Motor neuron (in vitro differentiated cells): ENCODE data around the gene PYCARD. TPM values are rescaled to one million over a fixed set of nuclear protein-coding genes. Genes with fewer than 3 reads are reported as not detected.
"Not testable (repeated sequence)": the region's sequence is repeated elsewhere in the genome, so short reads cannot be mapped to it uniquely, and the experiment has no call there.

Experiments used
- ATAC-seq, 8 experiments: fragments of 200-7000 bp; cut with Tn5 transposase; replicated peaks in 6 of 8; 2 replicates each; pipeline ENCODE4 v1.8.0; 2021; ENCODE audit warnings: mild to moderate bottlenecking in 8 of 8, moderate library complexity in 8 of 8
- H3K27ac ChIP-seq, 2 donors: fragments of 250-450 bp; sonication (Bioruptor Pico); 2 replicates each; pipeline ENCODE4 v1.9.0; 2021; ENCODE audit warnings: antibody characterized with exemption in 2 of 2, mild to moderate bottlenecking in 2 of 2, moderate library complexity in 1 of 2
- H3K4me1 ChIP-seq, 2 donors: fragments of 250-450 bp; sonication (Bioruptor Pico); replicated peaks in 1 of 2; 2 replicates each; pipeline ENCODE4 v1.6.1; 2021; ENCODE audit warnings: antibody characterized with exemption in 2 of 2, mild to moderate bottlenecking in 2 of 2, moderate library complexity in 1 of 2
- H3K4me3 ChIP-seq, 5 donors: fragments of 250-450 bp; sonication (Bioruptor Pico); 2 replicates each; pipeline ENCODE4 v1.9.0; 2021; ENCODE audit warnings: antibody characterized with exemption in 5 of 5, mild to moderate bottlenecking in 5 of 5, moderate library complexity in 4 of 5
- WGBS, 10 experiments: fragments of 450-650 bp; shearing (Covaris generic); methylation state at CpG; one replicate each; pipeline ENCODE4 v1.0.0; 2022; 5-methylcytosine and 5-hydroxymethylcytosine counted together
- in situ Hi-C, 9 experiments: fragments of 400-800 bp; cut with MboI; loops; one replicate each; pipeline ENCODE4 v1.15.0; 2021; ENCODE audit warnings: low sequenced_read_pairs in 9 of 9, low pct_unique_long_range_greater_than_20kb in 2 of 9; ENCODE audit not compliant: unreplicated experiment in 9 of 9
- total RNA-seq, 8 experiments: library from RNA; unstranded; fragments of 300-600 nt; gene quantifications; 2 replicates each; pipeline versions ENCODE4 v1.2.3 to v1.2.4, GENCODE V29; 2022

Gene PYCARD
- total RNA-seq, 8 experiments from 2014 or later, result 0.43 to 45.6 (median 1.2) TPM

- in situ Hi-C loops, result no loop called here
- H3K27ac ChIP-seq, result no peak overlapping the region
- no peak overlapping the region for H3K4me3 ChIP-seq
- peaks cover 13 to 17% of the 10 kb centered on the region in 2 donors for H3K4me1 ChIP-seq
- ATAC-seq, result no peak
- 96 to 100% (median 100%) methylated on average over 2 to 12 of the region's 14 CpGs; no CpG with 5 or more reads in 5 of the 10 experiments for WGBS, 10 experiments
These were observed 17.7 kb downstream of the PYCARD start for GRCh38 chr16:31184888-31185287.

- 67 to 96% (median 91%) methylated on average over 2 to 9 of the region's 10 CpGs; no CpG with 5 or more reads in 2 of the 10 experiments for WGBS, 10 experiments
- ATAC-seq, result no peak
- Histone ChIP-seq H3K27ac (no peak overlapping the region), H3K4me1 (peaks cover 16 to 21% of the 10 kb centered on the region in 2 donors), H3K4me3 (no peak overlapping the region)
- in situ Hi-C loops, result no loop called here
These were observed 18.8 kb downstream of the PYCARD start for GRCh38 chr16:31183432-31184428.

- Histone ChIP-seq H3K27ac (no peak overlapping the region), H3K4me3 (peak overlapping the region; percentile 86 to 97 (median 92)), H3K4me1 (peaks cover 16 to 22% of the 10 kb centered on the region in 2 donors)
- peak in 2 of 8 experiments; percentile 3 to 4 for ATAC-seq
- in situ Hi-C loops, result no loop called here
- 0 to 70% (median 30%) methylated on average over 1 to 5 of the region's 7 CpGs; no CpG with 5 or more reads in 2 of the 10 experiments for WGBS, 10 experiments
These were observed 20.2 kb downstream of the PYCARD start for GRCh38 chr16:31182391-31182790.

- ATAC-seq, result peak in 4 of 8 experiments; percentile 0 to 8 (median 4)
- H3K4me3 ChIP-seq, result peak overlapping the region; percentile 86 to 97 (median 92)
- in situ Hi-C loops, result no loop called here
- peaks cover 16 to 22% of the 10 kb centered on the region in 2 donors for H3K4me1 ChIP-seq
- H3K27ac ChIP-seq, result peak overlapping the region; percentile 99
- 0 to 9% (median 2%) methylated on average over 1 to 17 of the region's 31 CpGs for WGBS, 10 experiments
These were observed 21.3 kb downstream of the PYCARD start for GRCh38 chr16:31181102-31181830.

GRCh38 chr16:31179747-31180459 is 22.7 kb downstream of the PYCARD start, which contains the start of gene FUS:
FUS (plus strand) TSS chr16:31180139; CDS start chr16:31180215, 76 bp downstream.
- Histone ChIP-seq H3K4me3 (peak within 1 kb of the TSS; percentile 86 to 97 (median 92)), H3K27ac (peak within 1 kb of the TSS; percentile 99), H3K4me1 (peaks cover 16 to 22% of the 10 kb centered on the region in 2 donors)
- ATAC-seq, result peak; percentile 47 to 82 (median 74)
- in situ Hi-C loops, result no loop called here
- WGBS, 10 experiments, result 0 to 11% (median 0%) methylated on average over 1 to 27 of the region's 69 CpGs; no CpG with 5 or more reads in 6 of the 10 experiments

- WGBS, 10 experiments, result 0 to 27% (median 9%) methylated on average over 3 to 19 of the region's 27 CpGs; no CpG with 5 or more reads in 2 of the 10 experiments
- ATAC-seq, result peak in 7 of 8 experiments; percentile 0 to 9 (median 2)
- H3K27ac ChIP-seq, result peak overlapping the region; percentile 99
- peaks cover 16 to 22% of the 10 kb centered on the region in 2 donors for H3K4me1 ChIP-seq
- peak overlapping the region; percentile 86 to 97 (median 92) for H3K4me3 ChIP-seq
- in situ Hi-C loops, result no loop called here
These were observed 23.3 kb downstream of the PYCARD start for GRCh38 chr16:31179219-31179746.

GRCh38 chr16:31177136-31177535 is 25.4 kb downstream of the PYCARD start:
- 80 to 100% (median 100%) methylated on average over 1 to 3 of the region's 3 CpGs; no CpG with 5 or more reads in 4 of the 10 experiments for WGBS, 10 experiments
- ATAC-seq, result no peak
- Histone ChIP-seq H3K4me3 (no peak overlapping the region), H3K4me1 (peaks cover 7 to 9% of the 10 kb centered on the region in 2 donors), H3K27ac (no peak overlapping the region)
- in situ Hi-C loops, result no loop called here

- WGBS, 10 experiments, result no CpG with 5 or more reads among the region's 2 CpGs
- in situ Hi-C loops, result loop anchor here in 1 of 9 experiments (25.0 kb wide), 1 partner anchor 183 kb away; the partner anchor contains the start of gene HSD3B7
- not testable (repeated sequence) for H3K4me1 ChIP-seq, H3K4me3 ChIP-seq, H3K27ac ChIP-seq
- peak; percentile 45 to 100 (median 94) for ATAC-seq
These were observed 32.5 kb downstream of the PYCARD start for GRCh38 chr16:31170048-31170447.

- in situ Hi-C loops, result loop anchor here in 1 of 9 experiments (25.0 kb wide), 1 partner anchor 182 kb away; the partner anchor contains the start of gene HSD3B7
- WGBS, 10 experiments, result 0 to 93% (median 59%) methylated on average over 1 to 2 of the region's 2 CpGs; no CpG with 5 or more reads in 1 of the 10 experiments
- Histone ChIP-seq H3K4me1 (peaks cover 0 to 10% of the 10 kb centered on the region in 2 donors), H3K27ac (no peak overlapping the region), H3K4me3 (no peak overlapping the region)
- ATAC-seq, result peak in 1 of 8 experiments; percentile 20
These were observed 33.7 kb downstream of the PYCARD start for GRCh38 chr16:31168848-31169247.

GRCh38 chr16:31167315-31167714 is 35.2 kb downstream of the PYCARD start:
- no peak overlapping the region for H3K27ac ChIP-seq
- no peak overlapping the region for H3K4me3 ChIP-seq
- whole genome bisulfite sequencing, 10 experiments, result 62 to 100% (median 90%) methylated on average over 1 to 8 of the region's 8 CpGs; no CpG with 5 or more reads in 2 of the 10 experiments
- in situ Hi-C loops, result loop anchor here in 1 of 9 experiments (25.0 kb wide), 1 partner anchor 180 kb away; the partner anchor contains the start of gene HSD3B7
- H3K4me1 ChIP-seq, result peaks cover 0 to 10% of the 10 kb centered on the region in 2 donors
- no peak for ATAC-seq

GRCh38 chr16:31157136-31157535 is 45.4 kb downstream of the PYCARD start:
- peak in 1 of 8 experiments; percentile 61 for ATAC-seq
- no peak overlapping the region for H3K27ac ChIP-seq
- 2 to 95% (median 69%) methylated on average over 1 to 8 of the region's 8 CpGs; no CpG with 5 or more reads in 3 of the 10 experiments for WGBS, 10 experiments
- in situ Hi-C loops, result loop anchor here in 1 of 9 experiments (25.0 kb wide), 1 partner anchor 170 kb away; the partner anchor contains the start of gene HSD3B7
- H3K4me1 ChIP-seq, result no peaks in the 10 kb centered on the region
- no peak overlapping the region for H3K4me3 ChIP-seq
